HEK293T (cell line): ENCODE data around the gene MRPL52.
A peak's percentile ranks its signal among the peaks of the same experiment; 100 is the strongest.

Experiments used
- CTCF ChIA-PET: fragments of 350-600 bp; formaldehyde crosslinking; extraction: SDS; loops from one replicate; lab custom pipeline; 2021; ENCODE audit warnings: antibody characterized with exemption, inconsistent platforms; lab: Yijun Ruan, JAX
- POLR2A ChIA-PET: fragments of 350-600 bp; formaldehyde crosslinking; extraction: SDS; loops from one replicate; lab custom pipeline; 2020; ENCODE audit warnings: antibody characterized with exemption, inconsistent platforms; lab: Yijun Ruan, JAX
- DNase-seq: peaks from one replicate; pipeline ENCODE4 v3.0.0; 2012; ENCODE audit warnings: mixed read lengths; ENCODE audit errors: extremely low spot score
- ARNT ChIP-seq: fragments of 450-650 bp; IDR thresholded peaks from 2 replicates; pipeline ENCODE4 v1.6.1; 2017; ENCODE audit warnings: mild to moderate bottlenecking
- BHLHE40 ChIP-seq: fragments of 450-650 bp; IDR thresholded peaks from 2 replicates; pipeline ENCODE4 v1.6.1; 2016; ENCODE audit warnings: mild to moderate bottlenecking, moderate library complexity, borderline replicate concordance
- CTBP1 ChIP-seq: fragments of 450-650 bp; IDR thresholded peaks from 2 replicates; pipeline ENCODE4 v1.6.1; 2016; ENCODE audit warnings: borderline replicate concordance
- ELF4 ChIP-seq: fragments of 450-650 bp; IDR thresholded peaks from 2 replicates; pipeline ENCODE4 v1.6.1; 2017; ENCODE audit warnings: antibody characterized with exemption
- FOXA1 ChIP-seq: fragments of 450-650 bp; IDR thresholded peaks from 2 replicates; pipeline ENCODE4 v1.6.1; 2016; ENCODE audit warnings: mild to moderate bottlenecking
- FOXK2 ChIP-seq: fragments of 450-650 bp; IDR thresholded peaks from 2 replicates; pipeline ENCODE4 v1.6.1; 2016; ENCODE audit warnings: mild to moderate bottlenecking
- FOXM1 ChIP-seq: fragments of 450-650 bp; IDR thresholded peaks from 2 replicates; pipeline ENCODE4 v1.6.1; 2017; ENCODE audit warnings: mild to moderate bottlenecking, borderline replicate concordance
- HDGF ChIP-seq: fragments of 450-650 bp; IDR thresholded peaks from 2 replicates; pipeline ENCODE4 v1.6.1; 2017; ENCODE audit warnings: antibody characterized with exemption, borderline replicate concordance
- L3MBTL2 ChIP-seq: fragments of 450-650 bp; conservative IDR thresholded peaks from 2 replicates; pipeline ENCODE4 v1.6.1; 2016; ENCODE audit warnings: mild to moderate bottlenecking
- LEF1 ChIP-seq: fragments of 450-650 bp; IDR thresholded peaks from 2 replicates; pipeline ENCODE4 v1.6.1; 2017; ENCODE audit warnings: mild to moderate bottlenecking, borderline replicate concordance
- NFRKB ChIP-seq: fragments of 450-650 bp; IDR thresholded peaks from 2 replicates; pipeline ENCODE4 v1.6.1; 2016; ENCODE audit warnings: mild to moderate bottlenecking, moderate library complexity
- SP1 ChIP-seq: fragments of 450-650 bp; IDR thresholded peaks from 2 replicates; pipeline ENCODE4 v1.6.1; 2017
- SUZ12 ChIP-seq: fragments of 450-650 bp; IDR thresholded peaks from 2 replicates; pipeline ENCODE4 v1.6.1; 2016; ENCODE audit warnings: mild to moderate bottlenecking
- TARDBP ChIP-seq: fragments of 450-650 bp; IDR thresholded peaks from 2 replicates; pipeline ENCODE4 v1.6.1; 2016
- ZNF384 ChIP-seq: fragments of 450-650 bp; IDR thresholded peaks from 2 replicates; pipeline ENCODE4 v1.6.1; 2016
- TF ChIP-seq, protein P1 (sequence below): fragments of 450-650 bp; IDR thresholded peaks from 2 replicates; pipeline ENCODE4 v1.6.1; 2016

MRPL52 gene

DNA sequence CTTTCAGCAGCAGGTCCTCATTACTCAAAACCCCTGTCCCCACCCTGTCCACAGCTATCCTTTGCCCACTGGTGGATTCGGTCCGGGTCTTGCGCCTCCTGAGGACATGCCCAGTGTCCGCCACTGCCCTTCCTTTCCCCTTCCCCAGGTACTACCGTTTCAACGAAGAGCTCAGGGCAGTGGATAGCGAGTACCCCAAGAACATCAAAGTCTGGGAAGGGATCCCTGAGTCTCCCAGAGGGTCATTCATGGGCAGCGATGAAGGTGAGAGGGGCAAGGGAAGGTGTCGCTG lies 15.4 kb downstream of the MRPL52 start:
- TF ChIP-seq CTBP1 = no peak
- DNase-seq = peak; percentile 2
- ChIA-PET POLR2A (interaction anchor here (0.9 kb wide), 1 partner anchor 22 kb away, joined by 3 read pairs; no protein-coding TSS in a partner anchor), CTCF (no interaction called here)

DNA sequence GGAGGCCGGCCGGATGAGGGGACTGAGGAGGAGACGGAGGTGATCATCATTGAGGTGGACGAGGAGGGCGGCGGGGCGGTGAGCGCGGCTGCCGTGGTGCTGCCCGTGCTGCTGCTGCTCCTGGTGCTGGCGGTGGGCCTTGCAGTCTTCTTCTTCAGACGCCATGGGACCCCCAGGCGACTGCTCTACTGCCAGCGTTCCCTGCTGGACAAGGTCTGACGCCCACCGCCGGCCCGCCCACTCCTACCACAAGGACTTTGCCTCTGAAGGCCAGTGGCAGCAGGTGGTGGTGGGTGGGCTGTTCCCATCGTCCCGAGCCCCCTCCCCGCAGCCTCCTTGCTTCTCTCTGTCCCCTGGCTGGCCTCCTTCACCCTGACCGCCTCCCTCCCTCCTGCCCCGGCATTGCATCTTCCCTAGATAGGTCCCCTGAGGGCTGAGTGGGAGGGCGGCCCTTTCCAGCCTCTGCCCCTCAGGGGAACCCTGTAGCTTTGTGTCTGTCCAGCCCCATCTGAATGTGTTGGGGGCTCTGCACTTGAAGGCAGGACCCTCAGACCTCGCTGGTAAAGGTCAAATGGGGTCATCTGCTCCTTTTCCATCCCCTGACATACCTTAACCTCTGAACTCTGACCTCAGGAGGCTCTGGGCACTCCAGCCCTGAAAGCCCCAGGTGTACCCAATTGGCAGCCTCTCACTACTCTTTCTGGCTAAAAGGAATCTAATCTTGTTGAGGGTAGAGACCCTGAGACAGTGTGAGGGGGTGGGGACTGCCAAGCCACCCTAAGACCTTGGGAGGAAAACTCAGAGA lies 16.3 kb downstream of the MRPL52 start:
- no peak for TF ChIP-seq FOXA1
- TF ChIP-seq CTBP1 = no peak
- no peak for TF ChIP-seq ARNT
- TF ChIP-seq NFRKB = no peak
- TF ChIP-seq BHLHE40 = no peak
- no peak for TF ChIP-seq TARDBP
- no peak for TF ChIP-seq L3MBTL2
- TF ChIP-seq HDGF = no peak
- TF ChIP-seq FOXK2 = no peak
- TF ChIP-seq, protein P1, sequence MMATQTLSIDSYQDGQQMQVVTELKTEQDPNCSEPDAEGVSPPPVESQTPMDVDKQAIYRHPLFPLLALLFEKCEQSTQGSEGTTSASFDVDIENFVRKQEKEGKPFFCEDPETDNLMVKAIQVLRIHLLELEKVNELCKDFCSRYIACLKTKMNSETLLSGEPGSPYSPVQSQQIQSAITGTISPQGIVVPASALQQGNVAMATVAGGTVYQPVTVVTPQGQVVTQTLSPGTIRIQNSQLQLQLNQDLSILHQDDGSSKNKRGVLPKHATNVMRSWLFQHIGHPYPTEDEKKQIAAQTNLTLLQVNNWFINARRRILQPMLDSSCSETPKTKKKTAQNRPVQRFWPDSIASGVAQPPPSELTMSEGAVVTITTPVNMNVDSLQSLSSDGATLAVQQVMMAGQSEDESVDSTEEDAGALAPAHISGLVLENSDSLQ = no peak
- CTCF ChIA-PET = no interaction called here
- DNase-seq = no peak
- POLR2A ChIA-PET = no interaction called here

DNA sequence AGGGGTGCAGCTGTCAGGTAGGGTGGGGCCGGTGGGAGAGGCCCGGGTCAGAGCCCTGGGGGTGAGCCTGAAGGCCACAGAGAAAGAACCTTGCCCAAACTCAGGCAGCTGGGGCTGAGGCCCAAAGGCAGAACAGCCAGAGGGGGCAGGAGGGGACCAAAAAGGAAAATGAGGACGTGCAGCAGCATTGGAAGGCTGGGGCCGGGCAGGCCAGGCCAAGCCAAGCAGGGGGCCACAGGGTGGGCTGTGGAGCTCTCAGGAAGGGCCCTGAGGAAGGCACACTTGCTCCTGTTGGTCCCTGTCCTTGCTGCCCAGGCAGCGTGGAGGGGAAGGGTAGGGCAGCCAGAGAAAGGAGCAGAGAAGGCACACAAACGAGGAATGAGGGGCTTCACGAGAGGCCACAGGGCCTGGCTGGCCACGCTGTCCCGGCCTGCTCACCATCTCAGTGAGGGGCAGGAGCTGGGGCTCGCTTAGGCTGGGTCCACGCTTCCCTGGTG lies 17.2 kb downstream of the MRPL52 start:
- DNase-seq = peak; percentile 4
- TF ChIP-seq, protein P1 = no peak
- TF ChIP-seq BHLHE40 = no peak
- no peak for TF ChIP-seq L3MBTL2
- no peak for TF ChIP-seq ELF4
- TF ChIP-seq FOXM1 = no peak
- TF ChIP-seq NFRKB = no peak
- TF ChIP-seq LEF1 = no peak
- no peak for TF ChIP-seq FOXK2
- no peak for TF ChIP-seq SP1
- no peak for TF ChIP-seq ZNF384
- TF ChIP-seq HDGF = no peak
- no peak for TF ChIP-seq CTBP1
- no peak for TF ChIP-seq ARNT
- no peak for TF ChIP-seq TARDBP
- TF ChIP-seq FOXA1 = no peak
- TF ChIP-seq SUZ12 = no peak
- ChIA-PET CTCF (no interaction called here), POLR2A (interaction anchor here (2.5 kb wide), 1 partner anchor 16 kb away, joined by 11 read pairs; no protein-coding TSS in a partner anchor)

DNA sequence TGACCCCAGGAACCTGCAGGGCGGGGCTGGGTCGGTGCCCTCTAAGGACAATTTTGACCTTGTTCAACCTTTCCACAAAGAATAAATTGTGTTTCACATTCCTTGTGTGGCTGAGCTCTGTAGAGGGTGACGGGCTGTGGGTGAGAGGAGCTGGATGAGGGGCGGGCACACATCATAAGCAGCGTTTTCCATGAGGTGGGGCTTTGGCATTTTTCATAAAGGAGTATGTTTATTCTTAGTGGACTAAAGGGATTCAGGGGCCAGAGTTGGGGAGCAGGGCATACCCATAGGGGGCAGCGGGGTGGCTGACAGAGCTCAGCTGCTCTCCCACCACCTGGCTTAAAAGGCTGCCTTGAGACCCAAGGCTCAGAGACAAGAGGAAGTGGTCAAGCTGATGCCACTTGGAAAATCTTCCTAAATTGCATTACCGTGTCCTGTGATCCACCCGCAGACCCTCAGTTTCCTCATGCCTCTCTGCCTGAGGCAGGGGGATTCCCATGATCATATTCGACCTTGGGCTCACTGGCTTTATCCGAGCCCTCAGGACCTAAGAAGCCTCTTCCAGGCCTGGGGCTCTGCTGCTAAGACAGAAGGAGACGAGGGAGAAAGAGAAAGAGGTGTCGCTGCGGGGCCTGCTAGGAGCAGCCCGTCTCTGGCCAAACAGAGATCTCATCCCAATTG lies 18.1 kb downstream of the MRPL52 start:
- ChIA-PET POLR2A (interaction anchor here (2.5 kb wide), 1 partner anchor 17 kb away, joined by 11 read pairs; no protein-coding TSS in a partner anchor), CTCF (interaction anchor here (0.6 to 8.5 kb wide), 2 partner anchors 24 to 88 kb away, joined by 3 to 62 read pairs; no protein-coding TSS in a partner anchor)
- DNase-seq = peak; percentile 3
- no peak for TF ChIP-seq FOXM1
- TF ChIP-seq L3MBTL2 = no peak
- no peak for TF ChIP-seq LEF1

DNA sequence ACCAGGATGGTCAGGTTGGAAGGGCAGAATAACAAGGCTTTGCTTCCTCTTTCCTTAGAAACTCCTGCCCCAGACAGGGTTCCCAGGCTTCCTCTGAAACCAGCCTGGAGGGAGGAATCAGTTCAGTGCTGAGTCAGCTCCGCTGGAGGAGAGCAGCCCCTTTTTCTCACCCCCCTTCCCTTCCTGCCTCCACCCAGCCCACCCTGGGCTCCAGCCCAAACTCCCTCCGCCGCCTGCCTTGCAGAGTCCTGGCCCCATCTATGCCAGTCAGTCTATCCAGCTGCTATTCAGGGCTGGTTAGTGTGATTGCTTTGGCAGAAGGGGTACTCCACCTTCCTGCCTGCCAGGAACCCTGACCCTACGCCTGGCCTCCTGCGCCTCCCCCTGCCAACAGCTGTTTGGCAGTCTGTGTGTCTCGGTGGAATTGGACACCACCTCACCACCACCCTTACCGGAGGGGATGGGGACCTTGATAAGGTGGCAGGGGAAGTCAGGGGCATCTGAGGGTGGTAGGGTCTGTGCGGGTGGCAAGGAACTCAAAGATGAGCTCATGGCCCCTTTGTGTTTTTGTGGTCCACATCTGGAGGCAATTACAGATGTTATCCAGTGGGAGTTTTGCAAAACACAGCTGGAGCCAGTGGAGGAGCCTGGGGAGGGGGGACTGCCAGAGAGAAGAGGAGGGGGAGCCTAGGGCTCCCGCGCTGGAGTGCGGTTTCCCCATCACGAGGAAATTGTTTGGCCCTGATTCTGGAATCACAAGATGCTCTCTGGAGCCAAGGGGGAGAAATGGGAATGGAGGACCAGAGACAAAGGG lies 18.9 kb downstream of the MRPL52 start:
- peak; percentile 5 for DNase-seq
- CTCF ChIA-PET = interaction anchor here (0.6 to 8.5 kb wide), 3 partner anchors 25 to 87 kb away, joined by 3 to 62 read pairs (median 3); no protein-coding TSS in a partner anchor
- POLR2A ChIA-PET = interaction anchor here (0.6 to 2.5 kb wide), 7 partner anchors 14 to 83 kb away, joined by 3 to 11 read pairs (median 3); no protein-coding TSS in a partner anchor
- TF ChIP-seq HDGF (no peak), ZNF384 (no peak), SP1 (no peak), FOXM1 (no peak), ELF4 (no peak), SUZ12 (no peak), BHLHE40 (no peak), NFRKB (no peak), ARNT (no peak), FOXA1 (no peak), FOXK2 (no peak), L3MBTL2 (no peak), LEF1 (no peak), TARDBP (no peak), CTBP1 (no peak)
- TF ChIP-seq, protein P1 = no peak
